Right ventricle myocardium superior (tissue), 1 donor: ENCODE measurements around the gene PROM2. TPM values are rescaled to one million over a fixed set of nuclear protein-coding genes. Genes with fewer than 3 reads are reported as not detected.

ENCODE experiments used
- ATAC-seq: fragments of 200-7000 bp; cut with Tn5 transposase; one replicate; pipeline ENCODE4 v1.9.1; 2020; ENCODE audit warnings: mild to moderate bottlenecking; ENCODE audit not compliant: poor library complexity
- DNase-seq: peaks from one replicate; pipeline ENCODE4 v3.0.0-alpha.2; 2020
- intact Hi-C: fragments of 100-400 bp; cut with DNase I; formaldehyde crosslinking; loops from one replicate; pipeline ENCODE4 v1.11.2; 2022
- total RNA-seq: library from RNA; stranded (reverse); fragmentation: NEBNext Ultra II Directional; extraction: Animal tissue kit (Norgen Biotek cat#: 25700); gene quantifications from one replicate; pipeline ENCODE4 v1.2.1, GENCODE V29; 2021
- donor health status: DM: no; HTN: yes; CAD: no; lungs with severe emphysema.

The PROM2 gene
- total RNA-seq, 1 donor from 2014 or later = 0.54 TPM

DNA sequence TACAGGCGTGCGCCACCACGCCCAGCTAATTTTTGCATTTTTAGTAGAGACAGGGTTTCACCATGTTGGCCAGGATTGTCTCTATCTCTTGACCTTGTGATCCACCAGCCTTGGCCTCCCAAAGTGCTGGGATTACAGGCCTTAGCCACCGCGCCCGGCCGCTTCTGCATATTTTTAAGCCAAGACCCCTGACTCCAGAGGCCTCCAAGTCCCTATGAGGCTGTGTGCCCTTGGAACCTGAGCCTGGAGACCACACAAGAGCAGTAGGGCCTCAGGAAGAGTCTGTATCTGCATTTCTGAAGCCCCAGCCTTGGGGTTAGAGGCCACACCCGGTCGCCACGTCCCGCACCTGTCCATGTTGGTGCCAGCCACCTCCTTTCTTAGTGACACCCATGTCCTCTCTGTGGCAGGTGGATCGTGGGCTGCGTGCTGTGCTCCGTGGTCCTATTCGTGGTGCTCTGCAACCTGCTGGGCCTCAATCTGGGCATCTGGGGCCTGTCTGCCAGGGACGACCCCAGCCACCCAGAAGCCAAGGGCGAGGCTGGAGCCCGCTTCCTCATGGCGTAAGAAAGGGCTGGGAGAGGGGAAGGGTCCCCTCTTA lies 5.3 kb downstream of the PROM2 start:
- intact Hi-C loops = no loop called here
- ATAC-seq = no peak
- DNase-seq = peak; percentile 25

DNA sequence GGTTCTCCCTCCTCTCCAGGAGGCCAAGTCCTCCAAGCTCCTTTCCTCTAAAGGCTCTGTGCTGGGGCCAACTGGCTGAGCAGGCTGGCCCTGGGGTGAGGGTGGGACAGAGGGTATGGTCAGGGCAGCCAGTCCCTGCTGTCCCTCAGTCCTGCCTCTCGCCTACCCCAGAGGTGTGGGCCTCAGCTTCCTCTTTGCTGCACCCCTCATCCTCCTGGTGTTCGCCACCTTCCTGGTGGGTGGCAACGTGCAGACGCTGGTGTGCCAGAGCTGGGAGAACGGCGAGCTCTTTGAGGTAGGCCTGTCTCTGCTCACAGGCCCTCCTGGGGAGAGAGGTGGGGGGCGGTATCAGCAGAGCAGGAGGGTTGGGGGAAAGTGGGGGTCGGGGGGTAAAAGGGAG lies 6.8 kb downstream of the PROM2 start:
- intact Hi-C loops = no loop called here
- ATAC-seq (no peak), DNase-seq (no peak)

DNA sequence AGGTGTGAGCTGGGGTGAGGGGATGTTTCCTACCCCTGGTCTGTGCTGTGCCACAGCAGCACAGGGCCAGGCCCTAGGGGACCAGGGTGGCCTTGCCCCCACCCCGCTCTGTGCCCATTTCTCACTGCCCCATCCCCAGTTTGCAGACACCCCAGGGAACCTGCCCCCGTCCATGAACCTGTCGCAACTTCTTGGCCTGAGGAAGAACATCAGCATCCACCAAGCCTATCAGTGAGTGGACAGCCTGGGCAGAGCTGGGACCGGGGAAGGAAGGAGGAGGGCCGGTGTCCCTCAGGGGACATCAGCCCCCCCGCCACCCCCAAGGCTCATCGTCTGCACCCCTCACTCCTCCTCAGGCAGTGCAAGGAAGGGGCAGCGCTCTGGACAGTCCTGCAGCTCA lies 7.5 kb downstream of the PROM2 start:
- ATAC-seq = no peak
- intact Hi-C loops = no loop called here
- no peak for DNase-seq

DNA sequence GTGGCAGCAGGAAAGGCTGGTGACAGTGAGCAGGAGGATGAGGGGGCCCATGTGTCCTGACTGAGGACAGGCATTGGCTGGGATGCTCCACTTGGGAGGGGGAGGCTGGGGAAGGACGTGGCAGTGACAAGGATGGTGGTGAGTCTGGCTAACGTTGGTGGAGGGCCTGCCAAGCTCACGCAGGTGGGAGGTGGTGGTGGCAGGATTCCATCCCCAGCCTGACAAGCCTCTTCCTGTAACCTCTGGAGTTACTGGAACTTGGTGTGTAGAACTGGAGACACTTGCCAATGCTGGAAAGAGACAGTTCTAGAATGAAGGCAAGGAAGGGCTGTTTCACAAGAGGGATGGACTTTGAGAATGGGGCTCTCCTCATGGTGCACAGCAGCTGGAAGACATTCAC lies 8.2 kb downstream of the PROM2 start:
- no peak for ATAC-seq
- intact Hi-C loops = no loop called here
- no peak for DNase-seq

DNA sequence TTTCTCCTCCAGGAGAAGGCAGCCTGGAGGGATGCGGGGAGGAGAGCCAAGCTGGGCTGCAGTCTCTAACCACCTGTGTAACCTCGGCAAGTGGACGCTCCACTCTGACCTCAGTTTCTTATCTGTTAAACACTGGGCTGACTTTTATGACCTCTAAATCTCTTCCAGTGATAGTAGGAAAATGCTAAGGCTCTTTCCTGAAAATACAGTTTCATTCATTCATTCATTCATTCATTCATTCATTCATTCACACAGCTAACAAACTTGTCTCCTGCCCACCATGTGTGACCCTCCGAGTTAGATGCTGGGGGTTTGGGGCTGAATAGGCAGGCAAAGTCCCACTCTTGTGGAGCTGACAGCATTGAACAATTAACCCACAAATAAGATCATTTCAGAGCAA lies 9.3 kb downstream of the PROM2 start:
- ATAC-seq = no peak
- intact Hi-C loops = no loop called here
- DNase-seq = no peak

DNA sequence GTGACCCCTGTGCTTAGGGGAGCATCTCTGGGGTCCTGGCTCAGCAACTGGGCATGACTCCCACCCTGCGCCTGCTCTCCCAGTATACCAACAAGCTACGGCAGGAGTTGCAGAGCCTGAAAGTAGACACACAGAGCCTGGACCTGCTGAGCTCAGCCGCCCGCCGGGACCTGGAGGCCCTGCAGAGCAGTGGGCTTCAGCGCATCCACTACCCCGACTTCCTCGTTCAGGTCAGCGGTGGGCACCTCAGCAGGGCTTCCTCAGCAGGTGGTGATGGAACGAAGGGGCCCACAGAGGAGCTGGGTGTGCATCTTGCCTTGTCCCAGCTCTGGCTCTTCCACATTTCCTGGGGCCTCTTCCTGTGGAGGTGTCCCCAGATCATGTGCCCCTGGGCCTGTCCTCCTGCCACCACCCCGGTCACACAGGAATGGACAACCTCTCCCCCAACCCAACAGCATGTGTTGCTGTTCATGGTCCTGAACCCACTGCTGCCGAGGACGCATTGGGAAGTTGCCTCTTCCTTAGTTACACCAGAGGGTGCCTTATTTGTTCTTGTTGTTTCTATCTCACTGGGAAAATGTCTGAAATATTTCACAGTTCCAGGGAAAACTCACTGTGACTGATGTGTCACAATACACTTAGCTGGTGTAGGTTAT lies 10.8 kb downstream of the PROM2 start:
- intact Hi-C loops = no loop called here
- ATAC-seq (no peak), DNase-seq (no peak)

DNA sequence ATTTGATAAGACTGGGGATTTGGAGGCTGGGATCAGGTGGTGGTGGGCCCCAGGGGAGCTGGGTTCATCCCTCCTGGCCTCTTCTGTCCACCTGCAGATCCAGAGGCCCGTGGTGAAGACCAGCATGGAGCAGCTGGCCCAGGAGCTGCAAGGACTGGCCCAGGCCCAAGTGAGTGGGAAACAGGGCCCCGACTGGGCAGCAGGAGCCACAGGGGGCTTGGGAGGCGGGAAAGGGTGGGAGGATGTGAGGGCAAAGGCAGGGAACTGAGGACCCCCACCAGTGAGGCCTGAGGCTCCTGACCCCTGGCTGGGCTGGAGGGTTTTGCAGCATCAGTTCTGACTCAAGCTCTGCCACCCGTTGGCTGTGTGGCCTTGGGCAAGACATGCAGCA lies 11.3 kb downstream of the PROM2 start:
- intact Hi-C loops = no loop called here
- DNase-seq (no peak), ATAC-seq (no peak)

DNA sequence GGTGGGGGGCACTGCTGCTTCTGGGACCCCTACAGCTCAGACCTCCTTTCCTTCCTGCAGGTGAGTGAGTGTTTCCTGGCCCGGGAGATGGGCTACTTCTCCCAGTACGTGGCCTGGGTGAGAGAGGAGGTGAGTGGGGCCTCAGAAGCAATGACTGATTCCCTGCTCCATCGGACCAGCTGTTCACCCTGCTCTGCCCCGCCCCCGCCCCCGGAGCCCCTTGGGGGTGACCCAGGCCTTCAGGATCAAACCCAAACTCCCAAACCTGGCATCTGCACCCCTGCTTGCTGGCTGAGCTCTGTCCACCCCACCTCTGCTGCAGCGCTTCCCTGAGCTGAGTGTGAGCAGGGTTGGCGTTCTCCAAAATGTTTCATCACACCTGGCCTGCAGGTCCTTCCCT lies 13.1 kb downstream of the PROM2 start:
- intact Hi-C loops = no loop called here

DNA sequence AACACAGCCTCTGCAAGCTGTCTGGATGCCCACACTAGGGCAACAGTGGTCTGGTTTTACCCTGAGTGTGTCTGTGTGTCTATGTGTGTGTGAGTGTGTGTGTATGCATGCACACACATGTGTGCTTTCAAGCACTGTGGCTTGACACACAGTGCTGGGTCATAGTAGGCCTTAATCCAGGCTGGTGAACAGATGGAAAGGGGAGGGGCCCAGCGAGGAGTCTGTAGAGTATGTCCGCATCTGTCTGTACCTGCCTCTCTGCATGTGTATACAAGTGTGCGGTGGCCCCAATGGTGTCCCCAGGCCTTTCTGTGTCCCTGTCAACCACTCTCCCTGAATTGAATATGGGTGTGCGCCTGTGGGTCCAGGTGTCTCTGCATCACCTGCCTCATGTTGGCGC lies 13.6 kb downstream of the PROM2 start:
- intact Hi-C loops = no loop called here
- no peak for ATAC-seq
- DNase-seq = no peak

More for the DNA sequence above, 13.1 kb downstream of the PROM2 start:
- ATAC-seq (no peak), DNase-seq (no peak)

DNA sequence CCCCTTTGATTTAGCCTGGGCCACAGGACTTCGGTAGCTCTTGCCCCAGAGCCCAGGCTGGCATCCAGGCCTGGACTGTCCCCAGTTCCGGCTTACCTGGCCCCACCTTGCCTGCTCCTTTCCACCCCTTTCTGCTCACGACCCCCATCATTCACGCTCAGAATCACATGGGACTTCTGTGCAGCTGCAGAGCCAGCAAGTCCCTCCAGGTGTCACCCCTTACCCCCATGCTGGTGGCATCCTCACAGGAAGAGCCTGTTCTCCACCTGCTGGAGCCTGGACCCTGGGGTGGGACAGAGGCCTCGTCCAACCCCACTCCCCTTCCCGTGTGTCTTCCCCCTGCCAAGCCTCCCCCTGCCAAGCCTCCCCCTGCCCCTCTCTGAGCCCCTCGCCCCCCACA lies 15.0 kb downstream of the PROM2 start:
- ATAC-seq (no peak), DNase-seq (no peak)
- intact Hi-C loops = no loop called here

DNA sequence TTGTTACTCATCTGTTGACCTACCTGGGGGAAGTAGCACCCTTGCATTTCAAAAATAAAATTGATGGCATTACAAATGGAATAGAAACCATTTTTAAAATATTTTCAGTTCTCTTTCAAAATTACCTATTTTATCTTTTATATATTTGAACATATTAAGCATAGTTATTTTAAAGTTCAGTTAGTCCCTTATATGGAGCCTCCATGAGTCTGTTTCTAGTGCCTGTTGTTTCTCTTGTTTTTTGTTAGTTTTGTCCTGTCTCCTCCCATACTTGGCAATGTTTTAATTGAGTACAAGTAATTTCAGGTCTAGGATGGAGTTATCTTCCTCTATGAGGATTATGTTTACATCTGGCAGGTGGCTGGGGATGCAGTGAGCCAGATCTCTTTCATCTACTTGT lies 17.0 kb downstream of the PROM2 start:
- intact Hi-C loops = no loop called here
- ATAC-seq (no peak), DNase-seq (no peak)

DNA sequence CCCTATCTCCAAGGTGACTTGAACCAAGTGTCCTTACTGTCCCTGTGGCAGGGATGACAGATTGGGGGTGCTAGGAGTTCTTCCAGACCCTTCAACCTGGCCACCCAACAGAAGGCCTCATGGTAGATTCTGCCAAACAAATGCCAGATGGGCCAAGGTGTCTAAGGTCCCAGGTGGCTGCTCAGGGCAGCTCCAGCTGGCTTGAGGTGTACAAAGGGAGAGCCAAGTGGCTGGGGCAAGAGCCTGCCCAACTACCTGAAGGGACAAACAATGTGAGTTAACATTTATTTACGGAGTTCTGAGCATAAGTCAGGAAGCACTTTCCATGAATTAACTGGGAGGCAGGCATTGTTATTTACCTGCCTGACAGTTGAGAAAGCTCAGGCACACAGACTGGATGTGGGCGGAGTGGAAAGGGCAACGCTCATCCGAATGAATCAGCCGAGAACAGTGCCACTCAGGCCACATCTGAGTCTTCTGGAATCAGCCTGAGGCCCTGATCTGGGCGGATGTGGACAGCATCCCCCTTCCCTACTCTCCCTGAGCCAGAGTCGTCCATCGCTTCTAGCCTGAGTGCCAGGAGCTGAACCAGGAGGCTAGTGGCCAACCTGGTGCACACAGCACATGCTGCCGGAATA lies 18.5 kb downstream of the PROM2 start:
- ATAC-seq (no peak), DNase-seq (no peak)
- intact Hi-C loops = no loop called here

DNA sequence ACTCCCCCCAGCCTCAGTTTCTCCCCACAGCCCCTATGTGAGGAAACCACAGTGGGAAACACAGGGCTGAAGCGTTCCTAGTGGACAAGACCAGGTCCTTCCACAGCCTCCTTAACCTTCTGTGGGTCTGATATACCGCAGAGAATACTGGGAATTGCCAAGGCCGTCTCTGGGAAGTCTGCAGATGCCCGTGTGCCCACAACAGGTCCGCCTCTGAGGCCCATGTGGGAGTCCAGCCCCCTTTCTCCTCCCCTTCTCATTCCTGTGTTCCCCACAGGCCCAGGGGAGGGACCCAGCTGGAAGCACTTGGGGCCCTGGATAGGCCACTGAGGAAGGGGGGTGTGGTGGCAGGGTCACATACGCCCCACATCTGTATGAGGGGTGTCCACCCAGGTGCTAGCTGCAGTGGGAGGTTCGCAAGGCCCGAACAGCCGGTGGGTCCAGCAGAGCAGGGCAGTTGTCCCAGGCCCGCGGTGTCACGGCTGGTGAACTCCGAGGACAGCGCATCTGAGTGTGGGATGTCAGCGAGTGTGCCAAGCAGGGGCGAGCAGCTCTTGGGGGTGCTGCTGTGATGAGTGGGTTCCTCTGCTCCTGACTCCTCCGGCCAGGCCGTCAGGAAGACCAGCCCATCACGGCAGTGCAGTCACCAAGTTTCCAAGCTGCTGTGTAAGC lies 20.5 kb downstream of the PROM2 start:
- DNase-seq (no peak), ATAC-seq (no peak)
- intact Hi-C loops = no loop called here

DNA sequence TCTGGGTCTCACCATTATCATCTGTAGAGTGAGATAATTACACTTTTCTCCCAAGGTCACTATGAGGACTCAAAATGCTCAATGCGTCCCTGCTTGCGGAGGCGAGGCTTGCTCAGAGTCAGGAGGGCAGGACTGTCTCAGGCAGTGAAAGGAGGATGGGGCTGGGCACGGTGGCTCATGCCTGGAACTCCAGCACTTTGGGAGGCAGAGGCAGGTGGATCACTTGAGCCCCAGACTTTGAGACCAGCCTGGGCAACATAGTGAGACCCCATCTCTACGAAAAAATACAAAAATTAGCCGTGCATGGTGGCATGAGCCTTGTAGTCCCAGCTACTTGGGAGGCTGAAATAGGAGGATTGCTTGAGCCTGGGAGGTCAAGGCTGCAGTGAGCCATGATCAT lies 21.1 kb downstream of the PROM2 start:
- ATAC-seq (no peak), DNase-seq (no peak)
- intact Hi-C loops = no loop called here

DNA sequence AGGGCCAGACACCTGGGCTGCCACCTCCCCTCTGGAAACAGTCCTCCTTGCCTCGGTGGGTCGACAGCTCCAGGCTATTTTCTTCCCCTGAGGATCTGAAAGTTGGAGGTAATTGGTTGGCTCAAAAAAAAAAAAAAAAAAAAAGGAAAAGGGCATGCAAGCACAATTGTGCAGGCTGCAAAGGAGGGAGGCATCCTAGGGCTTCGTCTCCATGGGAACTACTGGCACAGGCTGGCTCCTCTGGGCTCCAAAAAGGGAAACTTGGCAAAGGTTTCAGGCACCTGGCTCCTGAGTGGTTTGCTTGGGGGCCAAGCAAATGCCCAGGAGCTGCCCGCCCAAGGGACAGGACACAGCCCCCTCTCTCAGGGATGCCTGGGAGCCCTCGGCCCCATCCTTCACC lies 21.8 kb downstream of the PROM2 start:
- intact Hi-C loops = no loop called here
- ATAC-seq (no peak), DNase-seq (no peak)

DNA sequence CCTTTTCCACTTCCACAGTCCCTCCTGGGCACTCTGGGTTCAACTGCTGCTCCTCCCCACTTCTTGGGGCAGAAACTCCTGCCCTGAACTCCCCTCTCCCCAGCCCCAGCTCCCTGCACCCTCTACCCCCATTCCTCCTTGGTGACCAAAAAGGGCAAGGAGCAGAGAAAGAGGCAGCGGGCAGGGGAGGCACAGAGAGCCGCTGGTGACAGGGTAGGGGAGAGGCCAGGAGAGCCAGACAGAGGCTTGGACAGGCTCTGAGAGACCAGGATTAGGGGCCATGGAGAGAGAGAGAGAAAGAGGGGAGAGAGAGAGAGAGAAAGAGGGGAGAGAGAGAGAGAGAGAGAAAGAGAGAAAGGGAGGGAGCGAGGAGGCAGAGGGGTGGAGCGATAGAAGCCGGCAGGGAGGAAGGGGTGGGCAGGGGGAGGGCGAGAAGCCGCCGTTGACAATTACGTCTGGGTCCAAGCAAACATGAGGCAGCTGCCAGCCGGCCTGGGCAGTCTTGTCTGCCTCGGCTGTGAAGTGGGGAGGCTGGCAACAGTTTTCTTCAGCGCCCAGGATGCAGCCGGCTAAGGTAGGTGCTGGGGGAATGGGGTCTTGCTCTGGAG lies 22.7 kb downstream of the PROM2 start, which contains the start of gene KCNIP3:
Gene KCNIP3 (plus strand): TSS at position 468 of the 608 bp plus-strand sequence. CDS start 92 bp downstream, at position 560.
- ATAC-seq (no peak), DNase-seq (no peak)
- intact Hi-C loops = no loop called here

DNA sequence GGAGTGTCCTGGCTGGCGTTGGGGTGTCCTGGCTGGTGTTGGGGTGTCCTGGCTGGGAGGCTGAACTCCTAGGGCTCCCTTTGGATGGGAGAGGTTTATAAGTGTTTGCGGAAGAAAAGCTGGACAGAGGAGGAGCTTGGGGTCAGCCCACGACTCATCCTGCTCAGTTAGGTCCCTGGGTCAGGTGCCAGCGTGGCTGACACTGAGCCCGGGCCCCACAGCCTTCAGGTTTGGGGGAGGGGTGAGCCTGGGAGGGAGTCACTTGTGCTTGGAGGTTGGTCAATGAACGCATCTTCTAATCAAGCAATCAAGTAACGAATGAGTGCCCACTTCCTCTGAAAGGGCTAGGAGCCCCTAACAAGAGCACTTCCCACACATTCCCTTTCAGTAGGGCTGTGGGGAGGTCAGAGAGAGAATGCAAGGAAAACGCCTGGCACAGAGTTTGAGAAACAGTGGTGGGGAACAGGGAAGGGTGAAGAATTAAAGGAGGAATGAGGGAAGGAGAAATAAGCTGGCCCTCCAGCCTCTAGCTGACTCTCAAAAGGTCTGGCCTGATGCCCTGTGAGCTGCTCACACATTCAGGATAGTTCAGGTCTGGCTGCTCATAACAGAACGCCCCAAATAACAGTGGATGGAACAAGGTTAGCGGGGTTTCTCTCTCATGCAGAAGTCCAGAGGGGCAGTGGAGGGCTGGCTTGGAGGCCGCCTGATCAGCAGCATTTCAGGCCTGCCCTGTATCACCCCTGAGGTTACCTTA lies 23.6 kb downstream of the PROM2 start:
- intact Hi-C loops = no loop called here
- ATAC-seq (no peak), DNase-seq (no peak)

DNA sequence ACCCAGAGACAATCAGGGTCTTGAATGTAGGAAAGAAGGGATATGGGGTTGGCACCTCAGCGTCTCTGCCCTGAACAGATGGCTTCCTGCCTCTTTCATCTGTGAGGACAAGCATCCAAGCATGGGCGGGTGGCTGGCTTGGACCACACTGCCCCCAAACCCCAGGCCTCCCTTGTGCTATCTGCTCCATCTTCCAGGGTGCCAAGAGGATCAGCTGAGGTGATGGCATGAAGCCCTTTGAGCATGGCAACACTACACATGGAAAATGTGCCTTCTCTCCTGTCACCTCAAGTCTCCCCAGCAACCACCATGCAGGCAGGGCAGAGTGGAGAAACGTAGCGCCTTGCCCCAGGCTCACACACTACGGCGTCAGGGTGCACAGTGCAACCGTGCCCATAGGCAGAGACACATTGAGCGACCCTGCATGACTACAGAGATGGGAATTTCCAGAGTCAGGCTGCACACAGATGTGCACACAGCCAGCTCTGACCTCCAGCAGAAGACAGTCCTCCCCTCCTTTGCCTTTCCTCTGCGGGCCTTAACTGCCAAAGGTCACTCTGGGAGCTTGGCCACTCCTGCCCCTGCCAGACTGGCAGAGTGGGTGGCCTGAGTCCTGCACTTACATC lies 24.4 kb downstream of the PROM2 start:
- DNase-seq (no peak), ATAC-seq (no peak)
- intact Hi-C loops = no loop called here
